SU-DHL-6 (cell line): ENCODE measurements around the gene CLPSL2.

Experiments
- H2AFZ ChIP-seq: fragments of 200-600 bp; sonication (generic); 2 replicates; pipeline ENCODE4 v1.6.1; 2014; ENCODE audit warnings: low read depth, mild to moderate bottlenecking, moderate library complexity, mixed read lengths, antibody characterized with exemption, low read length; ENCODE audit not compliant: severe bottlenecking
- H3F3A ChIP-seq: fragments of 200-600 bp; shearing (Covaris generic); 2 replicates; pipeline ENCODE4 v1.6.0; 2016; ENCODE audit warnings: antibody characterized with exemption, mild to moderate bottlenecking; ENCODE audit not compliant: insufficient read depth
- H3K27ac ChIP-seq: fragments of 200-600 bp; sonication (generic); 2 replicates; pipeline ENCODE4 v1.5.1; 2016; ENCODE audit warnings: low read depth, mild to moderate bottlenecking, low read length, moderate library complexity, mixed read lengths
- H3K27me3 ChIP-seq: fragments of 200-600 bp; sonication (generic), shearing (Covaris generic); 2 replicates; pipeline ENCODE4 v1.6.0; 2014; ENCODE audit warnings: mild to moderate bottlenecking, low read length
- H3K36me3 ChIP-seq: fragments of 200-600 bp; sonication (generic); 2 replicates; pipeline ENCODE4 v1.6.1; 2014; ENCODE audit warnings: mild to moderate bottlenecking, low read length, mixed read lengths
- H3K4me2 ChIP-seq: fragments of 300-600, 200-600 bp; shearing (Covaris generic), sonication (generic); 2 replicates; pipeline ENCODE4 v1.6.0; 2014; ENCODE audit warnings: low read length, low read depth, mild to moderate bottlenecking; ENCODE audit not compliant: poor library complexity, severe bottlenecking
- H3K4me3 ChIP-seq: fragments of 200-600 bp; sonication (generic); 2 replicates; pipeline ENCODE4 v1.5.1; 2014; ENCODE audit warnings: antibody characterized with exemption, low read length, mild to moderate bottlenecking, mixed read lengths; ENCODE audit not compliant: insufficient read depth, poor library complexity, severe bottlenecking
- H3K79me2 ChIP-seq: fragments of 200-600 bp; sonication (generic); 2 replicates; pipeline ENCODE4 v1.6.1; 2014; ENCODE audit warnings: mild to moderate bottlenecking, low read length, moderate library complexity; ENCODE audit not compliant: insufficient read depth
- H3K9ac ChIP-seq: fragments of 200-600 bp; sonication (generic); 2 replicates; pipeline ENCODE4 v1.7.0; 2014; ENCODE audit warnings: mild to moderate bottlenecking, low read length
- H3K9me2 ChIP-seq: fragments of 200-600 bp; sonication (generic); replicated peaks from 2 replicates; pipeline ENCODE4 v1.6.1; 2014; ENCODE audit warnings: low read length; ENCODE audit not compliant: insufficient read depth
- H3K9me3 ChIP-seq: fragments of 200-600 bp; sonication (generic); 2 replicates; pipeline ENCODE4 v1.6.1; 2014; ENCODE audit warnings: low read length, mixed read lengths; ENCODE audit not compliant: insufficient read depth
- H4K20me1 ChIP-seq: fragments of 200-600 bp; sonication (generic); 2 replicates; pipeline ENCODE4 v1.6.1; 2014; ENCODE audit warnings: low read depth, mild to moderate bottlenecking, antibody characterized with exemption, low read length, moderate library complexity, mixed read lengths
- CTCF ChIP-seq: fragments of 200-600 bp; sonication (generic); IDR thresholded peaks from one replicate; pipeline ENCODE4 v1.5.1; 2017; ENCODE audit warnings: antibody characterized with exemption, mild to moderate bottlenecking, low read length, moderate library complexity; ENCODE audit not compliant: insufficient read depth, poor library complexity, severe bottlenecking
- EZH2phosphoT487 ChIP-seq: fragments of 200-600 bp; sonication (generic), shearing (Covaris generic); conservative IDR thresholded peaks from 2 replicates; pipeline ENCODE4 v1.6.1; 2018; ENCODE audit warnings: mild to moderate bottlenecking, antibody characterized with exemption, low read length, moderate library complexity, mixed read lengths

The CLPSL2 gene

GRCh38 chr6:35728683-35729678 lies 47.4 kb upstream of the CLPSL2 start:
- peak overlapping the region; percentile 93 for H3K27ac ChIP-seq
- no peaks in the 10 kb centered on the region for H3K9me3 ChIP-seq
- no peaks in the 10 kb centered on the region for H4K20me1 ChIP-seq
- peak overlapping the region; percentile 59 for H3K4me2 ChIP-seq
- H3K9ac ChIP-seq = peak overlapping the region; percentile 76
- peak overlapping the region; percentile 22 for H2AFZ ChIP-seq
- peaks cover 55% of the 10 kb centered on the region for H3F3A ChIP-seq
- H3K79me2 ChIP-seq = no peaks in the 10 kb centered on the region
- H3K9me2 ChIP-seq = no peaks in the 10 kb centered on the region
- H3K36me3 ChIP-seq = no peaks in the 10 kb centered on the region
- H3K4me3 ChIP-seq = peak overlapping the region; percentile 22
- TF ChIP-seq EZH2phosphoT487 (no peak), CTCF (peak; percentile 63)
- no peaks in the 10 kb centered on the region for H3K27me3 ChIP-seq

DNA sequence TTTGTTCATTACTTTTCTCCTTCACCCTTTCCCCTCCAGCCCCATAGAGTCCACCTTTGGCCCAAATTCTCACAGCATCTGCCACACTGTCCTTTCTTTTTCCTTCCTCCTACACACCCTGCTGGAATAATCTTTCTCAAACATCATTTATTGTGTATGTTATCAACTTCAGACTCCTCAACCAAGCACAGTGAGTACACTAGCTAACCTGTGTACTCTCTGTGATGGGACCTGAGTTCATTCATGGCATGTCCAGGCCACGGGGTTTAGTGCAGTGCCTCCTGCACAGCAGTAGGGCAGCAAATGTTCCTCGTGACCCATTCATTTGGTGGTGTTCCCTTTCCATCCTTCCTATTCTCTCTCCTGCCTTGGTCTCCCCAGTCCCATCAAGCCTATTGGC lies 46.7 kb upstream of the CLPSL2 start:
- Histone ChIP-seq H3K27ac (peak overlapping the region; percentile 93), H3K9ac (peak overlapping the region; percentile 76), H2AFZ (peak overlapping the region; percentile 1), H3K27me3 (no peaks in the 10 kb centered on the region), H4K20me1 (no peaks in the 10 kb centered on the region), H3K9me2 (no peaks in the 10 kb centered on the region), H3K36me3 (no peaks in the 10 kb centered on the region), H3K9me3 (no peaks in the 10 kb centered on the region), H3K79me2 (no peaks in the 10 kb centered on the region), H3K4me3 (no peak overlapping the region), H3F3A (peaks cover 55% of the 10 kb centered on the region), H3K4me2 (peak overlapping the region; percentile 59)
- TF ChIP-seq CTCF (no peak), EZH2phosphoT487 (no peak)

GRCh38 chr6:35730745-35731413 lies 45.5 kb upstream of the CLPSL2 start:
- Histone ChIP-seq H3K27ac (peak overlapping the region; percentile 93), H3F3A (peaks cover 55% of the 10 kb centered on the region), H3K4me3 (peak overlapping the region; percentile 50), H3K9ac (peak overlapping the region; percentile 71), H3K9me2 (no peaks in the 10 kb centered on the region), H3K36me3 (no peaks in the 10 kb centered on the region), H2AFZ (peak overlapping the region; percentile 72), H3K79me2 (no peaks in the 10 kb centered on the region), H4K20me1 (no peaks in the 10 kb centered on the region), H3K4me2 (peak overlapping the region; percentile 59), H3K27me3 (no peaks in the 10 kb centered on the region), H3K9me3 (no peaks in the 10 kb centered on the region)
- TF ChIP-seq EZH2phosphoT487 (no peak), CTCF (no peak)
